K562 treated with DMSO at 1 percent for 24 hours (cell line): Measurements from ENCODE around the gene PKIG. TPM values are rescaled to one million over a fixed set of nuclear protein-coding genes. Genes with fewer than 3 reads are reported as not detected.

Experiments used
- total RNA-seq: library from RNA; unstranded; fragments of 300-600 nt; gene quantifications from 2 replicates; pipeline ENCODE4 v1.2.3, GENCODE V29; 2022; ENCODE audit warnings: low read depth; ENCODE audit not compliant: insufficient read depth

The PKIG gene
- 17.2 and 17.4 TPM in 2 replicates for total RNA-seq

GRCh38 chr20:44582311-44583025 lies at the start of gene PKIG:
Gene PKIG (plus strand): TSS chr20:44582579. CDS start chr20:44614557, 31,978 bp downstream.

GRCh38 chr20:44651684-44652423 lies 69.5 kb downstream of the PKIG start, which contains the start of gene ADA:
Gene ADA (minus strand): TSS chr20:44651699. CDS start chr20:44651607, 92 bp downstream.

Other genes starting within 250 kb of the PKIG start
- not detected in 2 replicates for gene R3HDML, start 245.5 kb upstream of the PKIG start, total RNA-seq
- gene HNF4A, start 226.9 kb upstream of the PKIG start, total RNA-seq, result 0.15 and 0.17 TPM in 2 replicates
- gene TTPAL, start 106.7 kb upstream of the PKIG start, total RNA-seq, result 3.1 and 4.8 TPM in 2 replicates
- 50.1 and 60.4 TPM in 2 replicates for gene SERINC3, start 60.5 kb upstream of the PKIG start, total RNA-seq
- 4.1 and 5.2 TPM in 2 replicates for gene ADA, start 69.1 kb downstream of the PKIG start, total RNA-seq
- gene CCN5, start 132.8 kb downstream of the PKIG start, total RNA-seq, result not detected in 2 replicates
- 0.64 and 1.0 TPM in 2 replicates for gene KCNK15, start 163.3 kb downstream of the PKIG start, total RNA-seq
- gene RIMS4, start 228.0 kb downstream of the PKIG start, total RNA-seq, result not detected in 2 replicates